Testis (tissue), 3 donors: Measurements from ENCODE around the gene TOP1. TPM values are rescaled to one million over a fixed set of nuclear protein-coding genes. Genes with fewer than 3 reads are reported as not detected.
"Not testable (repeated sequence)": the region's sequence is repeated elsewhere in the genome, so short reads cannot be mapped to it uniquely, and the experiment has no call there.

ENCODE experiments used
- DNase-seq: peaks from one replicate; pipeline ENCODE4 v3.0.0-alpha.2; 2019
- H3K27ac ChIP-seq, 2 donors: fragments of 200-600 bp; sonication (generic); one replicate each; pipeline ENCODE4 v1.5.1; 2019
- H3K27me3 ChIP-seq: fragments of 200-600 bp; sonication (generic); one replicate; pipeline ENCODE4 v1.5.1; 2019
- H3K36me3 ChIP-seq: fragments of 200-600 bp; sonication (generic); one replicate; pipeline ENCODE4 v1.5.1; 2017; ENCODE audit warnings: low read depth; ENCODE audit errors: missing control alignments
- H3K4me1 ChIP-seq: fragments of 200-600 bp; sonication (generic); one replicate; pipeline ENCODE4 v1.5.1; 2019
- H3K4me3 ChIP-seq, 2 donors: fragments of 200-600 bp; sonication (generic); one replicate each; pipeline ENCODE4 v1.5.1; 2017 to 2019
- H3K9me3 ChIP-seq: fragments of 200-600 bp; sonication (generic); one replicate; pipeline ENCODE4 v1.5.1; 2017
- POLR2A ChIP-seq: fragments of 450-650 bp; IDR thresholded peaks from one replicate; pipeline ENCODE4 v1.6.1; 2017; ENCODE audit warnings: antibody characterized with exemption, mild to moderate bottlenecking, moderate library complexity
- WGBS, 2 donors: methylation state at CpG; one replicate each; pipeline ENCODE4 v1.1.5; 2018; 5-methylcytosine and 5-hydroxymethylcytosine counted together
- intact Hi-C: fragments of 100-400 bp; cut with DNase I; formaldehyde crosslinking; loops from one replicate; pipeline ENCODE4 v1.15.1; 2023; ENCODE audit warnings: low total_unique reads
- polyA plus RNA-seq: library from polyadenylated mRNA; stranded (reverse); fragments of 350-450 nt; fragmentation: Illumina TruSeq; extraction: RNeasy Lipid Tissue Mini Kit (QIAGEN cat#74804); gene quantifications from one replicate; pipeline ENCODE4 v1.2.3, GENCODE V29; 2014; ENCODE audit warnings: low read depth, low replicate concordance; ENCODE audit not compliant: insufficient read depth
- total RNA-seq, 2 donors: library from RNA; depleted of rRNA; stranded (reverse); fragments of >200 nt; gene quantifications; one replicate each; pipeline ENCODE4 v1.2.3, GENCODE V29; 2016
- TF ChIP-seq, protein P1 (sequence below), 3 experiments: fragments of 450-650 bp in 2 of 3; fragments of 200-600 bp in 1 of 3; sonication (generic) in 1 of 3; IDR thresholded peaks; one replicate each; pipeline ENCODE4 v1.5.1; 2016 to 2019; ENCODE audit warnings: antibody characterized with exemption in 3 of 3, mild to moderate bottlenecking in 2 of 3, moderate library complexity in 1 of 3

The TOP1 gene
- total and polyA plus RNA-seq, 3 donors from 2014 or later: 12.1 to 36.6 (median 33.8) TPM

- no peak overlapping the region for H3K27ac ChIP-seq
- intact Hi-C loops: no loop called here
- WGBS, 2 donors: 85 to 92% methylated on average over 3 of the region's 3 CpGs
- no peak overlapping the region for H3K4me3 ChIP-seq
- DNase-seq: no peak
- H3K36me3 ChIP-seq: no peaks in the 10 kb centered on the region
- H3K9me3 ChIP-seq: no peaks in the 10 kb centered on the region
- H3K4me1 ChIP-seq: no peaks in the 10 kb centered on the region
- H3K27me3 ChIP-seq: no peaks in the 10 kb centered on the region
- TF ChIP-seq, protein P1, sequence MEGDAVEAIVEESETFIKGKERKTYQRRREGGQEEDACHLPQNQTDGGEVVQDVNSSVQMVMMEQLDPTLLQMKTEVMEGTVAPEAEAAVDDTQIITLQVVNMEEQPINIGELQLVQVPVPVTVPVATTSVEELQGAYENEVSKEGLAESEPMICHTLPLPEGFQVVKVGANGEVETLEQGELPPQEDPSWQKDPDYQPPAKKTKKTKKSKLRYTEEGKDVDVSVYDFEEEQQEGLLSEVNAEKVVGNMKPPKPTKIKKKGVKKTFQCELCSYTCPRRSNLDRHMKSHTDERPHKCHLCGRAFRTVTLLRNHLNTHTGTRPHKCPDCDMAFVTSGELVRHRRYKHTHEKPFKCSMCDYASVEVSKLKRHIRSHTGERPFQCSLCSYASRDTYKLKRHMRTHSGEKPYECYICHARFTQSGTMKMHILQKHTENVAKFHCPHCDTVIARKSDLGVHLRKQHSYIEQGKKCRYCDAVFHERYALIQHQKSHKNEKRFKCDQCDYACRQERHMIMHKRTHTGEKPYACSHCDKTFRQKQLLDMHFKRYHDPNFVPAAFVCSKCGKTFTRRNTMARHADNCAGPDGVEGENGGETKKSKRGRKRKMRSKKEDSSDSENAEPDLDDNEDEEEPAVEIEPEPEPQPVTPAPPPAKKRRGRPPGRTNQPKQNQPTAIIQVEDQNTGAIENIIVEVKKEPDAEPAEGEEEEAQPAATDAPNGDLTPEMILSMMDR (IDR thresholded peaks at IDR 0.05): no peak
- TF ChIP-seq POLR2A: no peak
These were observed 96.0 kb downstream of the TOP1 start for GRCh38 chr20:41124451-41125094.

- Histone ChIP-seq H3K27me3 (no peaks in the 10 kb centered on the region), H3K4me3 (no peak overlapping the region), H3K27ac (no peak overlapping the region), H3K36me3 (no peaks in the 10 kb centered on the region), H3K9me3 (no peaks in the 10 kb centered on the region), H3K4me1 (no peaks in the 10 kb centered on the region)
- intact Hi-C loops: no loop called here
- 81 to 92% methylated on average over 6 of the region's 6 CpGs for WGBS, 2 donors
- TF ChIP-seq POLR2A: no peak
- TF ChIP-seq, protein P1 (IDR thresholded peaks at IDR 0.05): no peak
- DNase-seq: no peak
These were observed 97.2 kb downstream of the TOP1 start for GRCh38 chr20:41125530-41126457.

DNA sequence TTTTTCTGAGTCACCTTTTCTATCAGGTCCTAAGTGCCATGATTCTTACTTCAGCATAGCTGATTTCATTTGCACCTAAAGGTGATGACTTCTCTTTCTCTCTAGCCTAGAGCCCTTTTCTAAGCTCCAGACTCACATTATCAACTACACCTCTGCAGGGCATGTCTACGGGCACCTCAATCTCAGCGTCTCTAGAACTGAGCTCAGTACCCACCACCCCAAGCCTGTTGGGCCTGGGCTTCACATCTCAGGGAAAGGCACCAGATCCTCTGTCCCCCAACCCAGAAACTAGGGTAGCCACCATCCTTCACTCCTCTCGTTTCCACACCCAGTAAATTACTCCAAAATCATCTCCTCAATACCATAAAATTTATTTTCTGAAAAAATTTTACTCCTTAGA is 98.1 kb downstream of the TOP1 start:
- no peak overlapping the region for H3K27ac ChIP-seq
- H3K36me3 ChIP-seq: no peaks in the 10 kb centered on the region
- no peak overlapping the region for H3K4me3 ChIP-seq
- no peaks in the 10 kb centered on the region for H3K9me3 ChIP-seq
- WGBS, 2 donors: 90 to 92% methylated on average over 3 of the region's 3 CpGs
- no peak for TF ChIP-seq POLR2A
- TF ChIP-seq, protein P1 (IDR thresholded peaks at IDR 0.05): no peak
- intact Hi-C loops: no loop called here
- no peaks in the 10 kb centered on the region for H3K4me1 ChIP-seq
- no peak for DNase-seq
- H3K27me3 ChIP-seq: no peaks in the 10 kb centered on the region

- intact Hi-C loops, DNase-seq, H3K4me1 ChIP-seq, H3K9me3 ChIP-seq, H3K4me3 ChIP-seq, H3K27me3 ChIP-seq, H3K36me3 ChIP-seq, H3K27ac ChIP-seq: not testable (repeated sequence)
- no CpG with 5 or more reads among the region's 3 CpGs for WGBS, 2 donors
These were observed 99.7 kb downstream of the TOP1 start for GRCh38 chr20:41128317-41128716.

- H3K36me3 ChIP-seq: no peaks in the 10 kb centered on the region
- H3K27me3 ChIP-seq: no peaks in the 10 kb centered on the region
- H3K4me3 ChIP-seq: no peak overlapping the region
- WGBS, 2 donors: 66 to 86% methylated on average over 5 of the region's 5 CpGs
- TF ChIP-seq, protein P1 (IDR thresholded peaks at IDR 0.05): no peak
- no peak for TF ChIP-seq POLR2A
- intact Hi-C loops: no loop called here
- no peaks in the 10 kb centered on the region for H3K4me1 ChIP-seq
- H3K27ac ChIP-seq: no peak overlapping the region
- DNase-seq: no peak
- H3K9me3 ChIP-seq: no peaks in the 10 kb centered on the region
These were observed 103.2 kb downstream of the TOP1 start for GRCh38 chr20:41131594-41132387.

GRCh38 chr20:41132388-41132775 is 103.8 kb downstream of the TOP1 start:
- H3K27ac ChIP-seq, H3K27me3 ChIP-seq, H3K9me3 ChIP-seq, H3K4me1 ChIP-seq, intact Hi-C loops, H3K4me3 ChIP-seq, H3K36me3 ChIP-seq, DNase-seq: not testable (repeated sequence)
- 87 to 90% methylated on average over 9 of the region's 9 CpGs for WGBS, 2 donors
